ENCODE data around the gene CDCA8. TPM values are rescaled to one million over a fixed set of nuclear protein-coding genes. Genes with fewer than 3 reads are reported as not detected.

CDCA8 gene
- polyA plus RNA-seq = 10 to 100 TPM in 2 of 4 donors, 1 to 10 TPM in 2; 4.0 to 23.5 (median 7.6) TPM
- long read RNA-seq, donor 1 = 0 reads
- long read RNA-seq, donor 2 = 0 reads
- long read RNA-seq, donor 3, partial matches to known transcripts = 0 of 1 reads
- long read RNA-seq, donor 3, other reads (novel, unspliced or antisense) = 0 of 1 reads
- long read RNA-seq, donor 4 = 0 reads
- long read RNA-seq, donor 5 = 0 reads
- long read RNA-seq, donor 6, partial matches to known transcripts = 0 of 3 reads
- long read RNA-seq, donor 6, other reads (novel, unspliced or antisense) = 0 of 3 reads
- long read RNA-seq, donor 7 = 0 reads
- long read RNA-seq, donor 8, partial matches to known transcripts = 0 of 2 reads
- long read RNA-seq, donor 8, other reads (novel, unspliced or antisense) = 0 of 2 reads
- long read RNA-seq, donor 9, partial matches to known transcripts = 0 of 2 reads
- long read RNA-seq, donor 9, other reads (novel, unspliced or antisense) = 0 of 2 reads
- long read RNA-seq, donor 10, partial matches to known transcripts = 0 of 3 reads
- long read RNA-seq, donor 10, other reads (novel, unspliced or antisense) = 0 of 3 reads

- FAIRE-seq (no peak), DNase-seq (peak; percentile 99)
- H3K4me1 ChIP-seq (ENCODE audit: control insufficient read depth in 3 of 3, insufficient read depth in 2 of 3, low read depth in 1 of 3, low read length in 2 of 3) = peaks cover 6 to 22% (median 14%) of the 10 kb centered on the region in 3 donors
- 0% methylated on average over 47 to 54 of the region's 54 CpGs for WGBS, 3 donors
- H3K27ac ChIP-seq (ENCODE audit: low read depth in 1 of 3, low read length in 2 of 3) = peak within 1 kb of the TSS; percentile 67 to 91 (median 83)
- peak within 1 kb of the TSS; percentile 73 to 86 (median 84) for H3K4me3 ChIP-seq (ENCODE audit: low read depth in 1 of 3, low read length in 3 of 3)
- H3K36me3 ChIP-seq (ENCODE audit: control insufficient read depth in 3 of 3, insufficient read depth in 2 of 3, low read depth in 1 of 3, low read length in 3 of 3) = peaks cover 0 to 6% (median 0%) of the 10 kb centered on the region in 3 donors
- H3K27me3 ChIP-seq (ENCODE audit: control insufficient read depth in 3 of 3, insufficient read depth in 3 of 3, low read length in 3 of 3) = no peaks in the 10 kb centered on the region
- no peaks in the 10 kb centered on the region for H3K9me3 ChIP-seq (ENCODE audit: control insufficient read depth in 2 of 2, insufficient read depth in 1 of 2, low read depth in 1 of 2, low read length in 1 of 2)
Observed at GRCh38 chr1:37692078-37692833, at the start of gene CDCA8. TSS of gene CDCA8 (plus strand) at chr1:37692516. CDS start at chr1:37692691, 175 bp downstream.

DNA sequence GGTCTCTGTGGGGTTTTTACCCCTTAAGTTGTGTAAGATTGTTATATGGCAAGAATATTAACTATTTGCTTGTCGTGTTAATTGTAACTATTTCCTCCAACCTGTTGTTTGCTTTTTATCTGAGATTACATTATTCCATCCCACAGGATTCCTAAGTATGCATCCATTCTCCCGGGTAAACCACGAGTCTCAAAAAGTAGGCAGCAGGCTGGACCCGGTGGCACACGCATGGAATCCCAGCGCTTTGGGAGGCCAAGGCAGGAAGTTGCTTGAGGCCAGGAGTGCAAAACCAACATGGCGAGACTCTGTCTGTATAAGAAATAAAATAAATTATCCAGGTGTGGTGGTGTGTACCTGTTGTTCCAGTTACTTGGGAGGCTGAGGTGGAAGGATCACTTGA, 45.0 kb upstream of the CDCA8 start:
- Histone ChIP-seq H3K27me3 (ENCODE audit: control insufficient read depth in 3 of 3, insufficient read depth in 3 of 3, low read length in 3 of 3) (peaks cover 0 to 2% (median 0%) of the 10 kb centered on the region in 3 donors), H3K27ac (ENCODE audit: low read depth in 1 of 3, low read length in 2 of 3) (no peak overlapping the region), H3K4me3 (ENCODE audit: low read depth in 1 of 3, low read length in 3 of 3) (no peak overlapping the region), H3K36me3 (ENCODE audit: control insufficient read depth in 3 of 3, insufficient read depth in 2 of 3, low read depth in 1 of 3, low read length in 3 of 3) (no peaks in the 10 kb centered on the region), H3K4me1 (ENCODE audit: control insufficient read depth in 3 of 3, insufficient read depth in 2 of 3, low read depth in 1 of 3, low read length in 2 of 3) (no peaks in the 10 kb centered on the region), H3K9me3 (ENCODE audit: control insufficient read depth in 2 of 2, insufficient read depth in 1 of 2, low read depth in 1 of 2, low read length in 1 of 2) (peaks cover 0 to 2% of the 10 kb centered on the region in 2 donors)
- DNase-seq (no peak), FAIRE-seq (no peak)
- 77 to 86% (median 85%) methylated on average over 7 of the region's 7 CpGs for WGBS, 3 donors

GRCh38 chr1:37650173-37650572, 42.1 kb upstream of the CDCA8 start:
- FAIRE-seq = no peak
- peaks cover 0 to 2% (median 0%) of the 10 kb centered on the region in 3 donors for H3K27me3 ChIP-seq (ENCODE audit: control insufficient read depth in 3 of 3, insufficient read depth in 3 of 3, low read length in 3 of 3)
- no peaks in the 10 kb centered on the region for H3K4me1 ChIP-seq (ENCODE audit: control insufficient read depth in 3 of 3, insufficient read depth in 2 of 3, low read depth in 1 of 3, low read length in 2 of 3)
- no peak for DNase-seq
- H3K9me3 ChIP-seq (ENCODE audit: control insufficient read depth in 2 of 2, insufficient read depth in 1 of 2, low read depth in 1 of 2, low read length in 1 of 2) = no peaks in the 10 kb centered on the region
- H3K36me3 ChIP-seq (ENCODE audit: control insufficient read depth in 3 of 3, insufficient read depth in 2 of 3, low read depth in 1 of 3, low read length in 3 of 3) = no peaks in the 10 kb centered on the region
- 54 to 70% (median 62%) methylated on average over 5 of the region's 5 CpGs for WGBS, 3 donors
- H3K4me3 ChIP-seq (ENCODE audit: low read depth in 1 of 3, low read length in 3 of 3) = no peak overlapping the region
- H3K27ac ChIP-seq (ENCODE audit: low read depth in 1 of 3, low read length in 2 of 3) = no peak overlapping the region

DNA sequence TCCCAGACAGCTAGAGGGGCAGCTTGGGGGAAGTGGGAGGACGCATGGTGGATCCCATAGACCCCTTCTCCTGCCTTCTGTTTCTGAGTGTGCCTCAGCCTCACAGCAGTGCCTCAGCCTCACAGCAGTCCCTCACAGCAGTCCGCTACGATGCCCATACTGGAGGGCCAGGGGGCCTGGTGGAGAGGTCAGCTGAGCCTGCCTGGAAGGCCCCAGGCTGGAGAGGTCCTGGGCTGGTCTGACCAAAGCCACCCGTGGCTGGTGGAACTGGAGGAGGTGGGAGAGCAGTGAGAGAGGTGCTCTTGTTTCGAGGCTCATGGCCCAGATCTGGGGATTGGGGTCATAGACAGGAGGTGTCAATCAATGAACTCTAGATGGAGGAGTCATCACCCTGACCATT, 41.6 kb upstream of the CDCA8 start:
- FAIRE-seq = no peak
- no peak for DNase-seq
- no peaks in the 10 kb centered on the region for H3K36me3 ChIP-seq (ENCODE audit: control insufficient read depth in 3 of 3, insufficient read depth in 2 of 3, low read depth in 1 of 3, low read length in 3 of 3)
- no peaks in the 10 kb centered on the region for H3K9me3 ChIP-seq (ENCODE audit: control insufficient read depth in 2 of 2, insufficient read depth in 1 of 2, low read depth in 1 of 2, low read length in 1 of 2)
- no peak overlapping the region for H3K27ac ChIP-seq (ENCODE audit: low read depth in 1 of 3, low read length in 2 of 3)
- WGBS, 3 donors = 76 to 83% (median 80%) methylated on average over 5 of the region's 5 CpGs
- no peak overlapping the region for H3K4me3 ChIP-seq (ENCODE audit: low read depth in 1 of 3, low read length in 3 of 3)
- H3K4me1 ChIP-seq (ENCODE audit: control insufficient read depth in 3 of 3, insufficient read depth in 2 of 3, low read depth in 1 of 3, low read length in 2 of 3) = no peaks in the 10 kb centered on the region
- H3K27me3 ChIP-seq (ENCODE audit: control insufficient read depth in 3 of 3, insufficient read depth in 3 of 3, low read length in 3 of 3) = peaks cover 0 to 2% (median 0%) of the 10 kb centered on the region in 3 donors

DNA sequence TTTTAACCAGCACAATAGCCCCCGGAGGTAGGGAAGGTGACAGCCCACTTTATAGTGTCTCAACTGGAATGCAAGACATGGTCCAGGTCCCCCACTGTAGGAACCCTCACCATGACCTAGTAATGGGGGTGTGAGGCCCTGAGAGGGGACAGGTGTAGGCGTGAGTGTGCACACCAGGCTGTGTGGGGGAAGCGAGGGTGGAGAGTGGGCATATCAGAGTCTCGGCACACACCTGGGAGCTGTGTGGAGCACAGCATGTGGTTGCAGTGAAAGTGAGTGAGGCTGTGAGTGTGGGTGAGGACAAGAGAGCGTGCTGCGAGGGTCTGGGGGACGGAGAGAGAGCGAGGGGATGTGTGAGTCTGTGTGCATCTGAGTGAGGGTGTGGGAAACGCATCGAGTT, 40.5 kb upstream of the CDCA8 start:
- Histone ChIP-seq H3K4me1 (ENCODE audit: control insufficient read depth in 3 of 3, insufficient read depth in 2 of 3, low read depth in 1 of 3, low read length in 2 of 3) (no peaks in the 10 kb centered on the region), H3K36me3 (ENCODE audit: control insufficient read depth in 3 of 3, insufficient read depth in 2 of 3, low read depth in 1 of 3, low read length in 3 of 3) (no peaks in the 10 kb centered on the region), H3K4me3 (ENCODE audit: low read depth in 1 of 3, low read length in 3 of 3) (no peak overlapping the region), H3K27me3 (ENCODE audit: control insufficient read depth in 3 of 3, insufficient read depth in 3 of 3, low read length in 3 of 3) (no peaks in the 10 kb centered on the region), H3K9me3 (ENCODE audit: control insufficient read depth in 2 of 2, insufficient read depth in 1 of 2, low read depth in 1 of 2, low read length in 1 of 2) (no peaks in the 10 kb centered on the region), H3K27ac (ENCODE audit: low read depth in 1 of 3, low read length in 2 of 3) (no peak overlapping the region)
- no peak for FAIRE-seq
- whole genome bisulfite sequencing, 3 donors = 76 to 79% (median 77%) methylated on average over 10 of the region's 10 CpGs
- DNase-seq = no peak

DNA sequence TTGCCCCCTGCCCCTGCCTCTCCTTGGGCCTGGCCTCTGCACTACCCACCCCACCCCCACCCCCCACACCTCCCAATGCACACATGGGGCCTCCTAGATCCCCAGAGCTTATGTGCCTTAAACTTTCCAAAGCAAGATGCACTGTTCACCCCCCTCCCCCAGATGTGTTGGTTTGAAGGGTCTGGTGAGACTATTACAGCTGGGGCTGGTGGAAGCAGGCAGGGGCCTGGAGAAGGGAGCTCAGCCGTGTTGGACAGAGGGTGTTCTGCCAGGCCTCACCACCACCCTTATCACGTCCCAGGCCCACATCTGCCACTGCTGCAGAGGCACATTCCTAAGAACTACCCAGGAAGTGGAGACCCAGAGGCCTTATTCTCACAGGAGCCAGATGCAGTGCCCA, 39.3 kb upstream of the CDCA8 start:
- H3K4me3 ChIP-seq (ENCODE audit: low read depth in 1 of 3, low read length in 3 of 3) = no peak overlapping the region
- DNase-seq (no peak), FAIRE-seq (no peak)
- no peaks in the 10 kb centered on the region for H3K9me3 ChIP-seq (ENCODE audit: control insufficient read depth in 2 of 2, insufficient read depth in 1 of 2, low read depth in 1 of 2, low read length in 1 of 2)
- WGBS, 3 donors = 44 to 70% (median 59%) methylated on average over 2 of the region's 2 CpGs
- peaks cover 0 to 2% (median 2%) of the 10 kb centered on the region in 3 donors for H3K27me3 ChIP-seq (ENCODE audit: control insufficient read depth in 3 of 3, insufficient read depth in 3 of 3, low read length in 3 of 3)
- no peaks in the 10 kb centered on the region for H3K4me1 ChIP-seq (ENCODE audit: control insufficient read depth in 3 of 3, insufficient read depth in 2 of 3, low read depth in 1 of 3, low read length in 2 of 3)
- H3K27ac ChIP-seq (ENCODE audit: low read depth in 1 of 3, low read length in 2 of 3) = no peak overlapping the region
- no peaks in the 10 kb centered on the region for H3K36me3 ChIP-seq (ENCODE audit: control insufficient read depth in 3 of 3, insufficient read depth in 2 of 3, low read depth in 1 of 3, low read length in 3 of 3)

DNA sequence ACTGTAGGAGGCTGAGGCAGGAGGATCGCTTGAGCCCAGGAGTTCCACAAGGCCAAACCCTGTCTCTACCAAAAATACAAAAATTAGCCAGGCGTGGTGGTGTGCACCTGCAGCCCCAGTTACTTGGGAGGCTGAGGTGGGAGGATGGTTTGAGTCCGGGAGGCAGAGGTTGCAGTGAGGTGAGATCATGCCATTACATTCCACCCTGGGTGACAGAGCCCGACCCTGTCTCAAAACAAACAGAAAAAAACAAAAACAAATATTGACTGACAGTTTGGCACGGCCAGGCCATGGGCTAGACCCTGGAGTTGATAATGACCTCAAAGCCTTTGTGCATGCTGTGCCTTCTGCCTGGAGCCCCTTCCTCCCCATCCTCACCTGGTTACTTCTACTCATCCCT, 38.4 kb upstream of the CDCA8 start:
- H3K27ac ChIP-seq (ENCODE audit: low read depth in 1 of 3, low read length in 2 of 3) = no peak overlapping the region
- no peaks in the 10 kb centered on the region for H3K9me3 ChIP-seq (ENCODE audit: control insufficient read depth in 2 of 2, insufficient read depth in 1 of 2, low read depth in 1 of 2, low read length in 1 of 2)
- no peaks in the 10 kb centered on the region for H3K4me1 ChIP-seq (ENCODE audit: control insufficient read depth in 3 of 3, insufficient read depth in 2 of 3, low read depth in 1 of 3, low read length in 2 of 3)
- FAIRE-seq = no peak
- H3K27me3 ChIP-seq (ENCODE audit: control insufficient read depth in 3 of 3, insufficient read depth in 3 of 3, low read length in 3 of 3) = peaks cover 0 to 2% (median 2%) of the 10 kb centered on the region in 3 donors
- no peak for DNase-seq
- no peaks in the 10 kb centered on the region for H3K36me3 ChIP-seq (ENCODE audit: control insufficient read depth in 3 of 3, insufficient read depth in 2 of 3, low read depth in 1 of 3, low read length in 3 of 3)
- WGBS, 3 donors = 53 to 62% (median 56%) methylated on average over 5 of the region's 5 CpGs
- H3K4me3 ChIP-seq (ENCODE audit: low read depth in 1 of 3, low read length in 3 of 3) = no peak overlapping the region

DNA sequence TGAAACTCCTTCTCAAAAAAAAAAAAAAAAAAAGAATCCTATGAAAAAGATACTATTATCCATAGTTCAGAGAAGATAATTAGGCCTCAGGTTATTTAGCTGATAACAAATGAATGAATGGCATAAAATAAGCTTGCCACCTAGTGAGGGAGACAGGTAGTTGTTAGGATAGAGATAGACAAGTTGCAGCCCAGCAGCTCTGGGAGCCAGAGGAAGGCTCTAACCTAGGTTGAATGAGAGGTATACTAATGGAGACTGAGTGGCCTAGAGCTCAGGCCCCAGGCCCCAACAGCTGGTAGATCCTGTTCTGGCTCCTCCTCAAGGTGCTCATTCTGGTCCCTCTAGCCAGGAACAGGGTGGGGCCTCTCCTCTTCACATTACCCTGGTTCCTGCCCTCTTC, 37.0 kb upstream of the CDCA8 start:
- Histone ChIP-seq H3K36me3 (ENCODE audit: control insufficient read depth in 3 of 3, insufficient read depth in 2 of 3, low read depth in 1 of 3, low read length in 3 of 3) (no peaks in the 10 kb centered on the region), H3K27me3 (ENCODE audit: control insufficient read depth in 3 of 3, insufficient read depth in 3 of 3, low read length in 3 of 3) (peaks cover 0 to 6% (median 5%) of the 10 kb centered on the region in 3 donors), H3K4me1 (ENCODE audit: control insufficient read depth in 3 of 3, insufficient read depth in 2 of 3, low read depth in 1 of 3, low read length in 2 of 3) (no peaks in the 10 kb centered on the region), H3K9me3 (ENCODE audit: control insufficient read depth in 2 of 2, insufficient read depth in 1 of 2, low read depth in 1 of 2, low read length in 1 of 2) (no peaks in the 10 kb centered on the region), H3K27ac (ENCODE audit: low read depth in 1 of 3, low read length in 2 of 3) (no peak overlapping the region), H3K4me3 (ENCODE audit: low read depth in 1 of 3, low read length in 3 of 3) (no peak overlapping the region)
- FAIRE-seq = no peak
- DNase-seq = no peak

Data from small intestine (tissue), 16 donors.